Measurements from ENCODE around the gene FATE1.
"Not testable (repeated sequence)": the region's sequence is repeated elsewhere in the genome, so short reads cannot be mapped to it uniquely, and the experiment has no call there.

FATE1 gene

GRCh38 chrX:151715752-151716151, at the start of gene FATE1:
Gene FATE1, plus strand, starts transcription at chrX:151716035. Its CDS starts 85 bp downstream, at chrX:151716120.
- CTCF ChIA-PET = no interaction called here

GRCh38 chrX:151675121-151675746, 40.6 kb upstream of the FATE1 start:
- CTCF ChIA-PET = no interaction called here
- no peak overlapping the region for H3K27ac Mint-ChIP-seq
- no peaks in the 10 kb centered on the region for H3K36me3 Mint-ChIP-seq
- DNase-seq = no peak
- no peaks in the 10 kb centered on the region for H3K4me1 Mint-ChIP-seq
- H3K4me3 Mint-ChIP-seq = no peak overlapping the region
- H3K27me3 Mint-ChIP-seq = no peaks in the 10 kb centered on the region
- H3K9me3 Mint-ChIP-seq = no peaks in the 10 kb centered on the region

More at GRCh38 chrX:151715752-151716151, at the start of gene FATE1:
- Mint-ChIP-seq H3K27ac (no peak within 1 kb of the TSS), H3K36me3 (no peaks in the 10 kb centered on the region), H3K9me3 (no peaks in the 10 kb centered on the region), H3K4me1 (no peaks in the 10 kb centered on the region), H3K27me3 (peaks cover 9% of the 10 kb centered on the region), H3K4me3 (no peak within 1 kb of the TSS)
- DNase-seq = no peak

- Mint-ChIP-seq H3K27me3 (no peaks in the 10 kb centered on the region), H3K9me3 (no peaks in the 10 kb centered on the region), H3K4me3 (no peak overlapping the region), H3K36me3 (no peaks in the 10 kb centered on the region), H3K27ac (no peak overlapping the region), H3K4me1 (no peaks in the 10 kb centered on the region)
- no peak for DNase-seq
- CTCF ChIA-PET = no interaction called here
Observed at GRCh38 chrX:151676196-151676595, 39.6 kb upstream of the FATE1 start.

GRCh38 chrX:151679798-151680402, 35.9 kb upstream of the FATE1 start:
- Mint-ChIP-seq H3K27me3 (no peaks in the 10 kb centered on the region), H3K4me3 (no peak overlapping the region), H3K27ac (no peak overlapping the region), H3K9me3 (no peaks in the 10 kb centered on the region), H3K36me3 (no peaks in the 10 kb centered on the region), H3K4me1 (peaks cover 7% of the 10 kb centered on the region)
- no peak for DNase-seq
- CTCF ChIA-PET = interaction anchor here (0.9 kb wide), 1 partner anchor 730 kb away, joined by 3 read pairs; no protein-coding TSS in a partner anchor

GRCh38 chrX:151680805-151681204, 35.0 kb upstream of the FATE1 start:
- Mint-ChIP-seq H3K36me3 (no peaks in the 10 kb centered on the region), H3K27me3 (no peaks in the 10 kb centered on the region), H3K4me3 (no peak overlapping the region), H3K9me3 (no peaks in the 10 kb centered on the region), H3K4me1 (peaks cover 7% of the 10 kb centered on the region), H3K27ac (no peak overlapping the region)
- CTCF ChIA-PET = interaction anchor here (0.9 to 1.2 kb wide), 2 partner anchors 731 to 909 kb away, joined by 3 read pairs; no protein-coding TSS in a partner anchor
- peak; percentile 61 for DNase-seq

GRCh38 chrX:151687635-151688034, 28.2 kb upstream of the FATE1 start:
- CTCF ChIA-PET = no interaction called here
- DNase-seq = no peak
- Mint-ChIP-seq H3K36me3 (no peaks in the 10 kb centered on the region), H3K4me1 (peaks cover 7% of the 10 kb centered on the region), H3K9me3 (no peaks in the 10 kb centered on the region), H3K4me3 (no peak overlapping the region), H3K27ac (no peak overlapping the region), H3K27me3 (no peaks in the 10 kb centered on the region)

GRCh38 chrX:151688695-151689094, 27.1 kb upstream of the FATE1 start:
- CTCF ChIA-PET = no interaction called here
- H3K36me3 Mint-ChIP-seq = no peaks in the 10 kb centered on the region
- DNase-seq = no peak
- H3K27ac Mint-ChIP-seq = no peak overlapping the region
- H3K4me1 Mint-ChIP-seq = no peaks in the 10 kb centered on the region
- no peaks in the 10 kb centered on the region for H3K9me3 Mint-ChIP-seq
- no peak overlapping the region for H3K4me3 Mint-ChIP-seq
- peaks cover 5% of the 10 kb centered on the region for H3K27me3 Mint-ChIP-seq

GRCh38 chrX:151692825-151693224, 23.0 kb upstream of the FATE1 start:
- Mint-ChIP-seq H3K27me3 (peaks cover 22% of the 10 kb centered on the region), H3K4me1 (no peaks in the 10 kb centered on the region), H3K27ac (no peak overlapping the region), H3K36me3 (no peaks in the 10 kb centered on the region), H3K9me3 (no peaks in the 10 kb centered on the region), H3K4me3 (no peak overlapping the region)
- CTCF ChIA-PET = no interaction called here
- no peak for DNase-seq

GRCh38 chrX:151694121-151694520, 21.7 kb upstream of the FATE1 start:
- Mint-ChIP-seq H3K4me1 (no peaks in the 10 kb centered on the region), H3K36me3 (no peaks in the 10 kb centered on the region), H3K9me3 (no peaks in the 10 kb centered on the region), H3K4me3 (no peak overlapping the region), H3K27me3 (peaks cover 22% of the 10 kb centered on the region), H3K27ac (no peak overlapping the region)
- no peak for DNase-seq
- CTCF ChIA-PET = no interaction called here

- DNase-seq = no peak
- Mint-ChIP-seq H3K4me1 (no peaks in the 10 kb centered on the region), H3K27ac (no peak within 1 kb of the TSS), H3K36me3 (no peaks in the 10 kb centered on the region), H3K4me3 (no peak within 1 kb of the TSS), H3K27me3 (peaks cover 22% of the 10 kb centered on the region), H3K9me3 (no peaks in the 10 kb centered on the region)
- CTCF ChIA-PET = no interaction called here
Observed at GRCh38 chrX:151694661-151695582, 20.9 kb upstream of the FATE1 start, which contains the start of gene PRRG3. Gene PRRG3, plus strand, starts transcription at chrX:151695458. Its CDS starts 3,357 bp downstream, at chrX:151698815.

- Mint-ChIP-seq H3K9me3 (no peaks in the 10 kb centered on the region), H3K27ac (no peak overlapping the region), H3K27me3 (peaks cover 22% of the 10 kb centered on the region), H3K4me3 (no peak overlapping the region), H3K4me1 (no peaks in the 10 kb centered on the region), H3K36me3 (no peaks in the 10 kb centered on the region)
- DNase-seq = no peak
- CTCF ChIA-PET = no interaction called here
Observed at GRCh38 chrX:151695583-151696340, 20.1 kb upstream of the FATE1 start.

- H3K4me3 Mint-ChIP-seq, H3K27ac Mint-ChIP-seq, H3K36me3 Mint-ChIP-seq, CTCF ChIA-PET, DNase-seq, H3K4me1 Mint-ChIP-seq, H3K9me3 Mint-ChIP-seq: not testable (repeated sequence)
- peaks cover 22% of the 10 kb centered on the region for H3K27me3 Mint-ChIP-seq
Observed at GRCh38 chrX:151697082-151697481, 18.8 kb upstream of the FATE1 start.

- Mint-ChIP-seq H3K9me3 (no peaks in the 10 kb centered on the region), H3K27ac (no peak overlapping the region), H3K27me3 (peaks cover 22% of the 10 kb centered on the region), H3K4me3 (no peak overlapping the region), H3K4me1 (no peaks in the 10 kb centered on the region), H3K36me3 (no peaks in the 10 kb centered on the region)
- CTCF ChIA-PET = no interaction called here
- DNase-seq = no peak
Observed at GRCh38 chrX:151697522-151697921, 18.3 kb upstream of the FATE1 start.

GRCh38 chrX:151698485-151698884, 17.4 kb upstream of the FATE1 start:
- Mint-ChIP-seq H3K27ac (no peak overlapping the region), H3K4me1 (no peaks in the 10 kb centered on the region), H3K9me3 (no peaks in the 10 kb centered on the region), H3K4me3 (no peak overlapping the region), H3K36me3 (no peaks in the 10 kb centered on the region), H3K27me3 (peaks cover 19% of the 10 kb centered on the region)
- CTCF ChIA-PET = interaction anchor here (0.5 kb wide), 1 partner anchor 337 kb away, joined by 3 read pairs; no protein-coding TSS in a partner anchor
- DNase-seq = no peak
